Psoas muscle (tissue), 8 donors: ENCODE results near the gene TBC1D1. TPM values are rescaled to one million over a fixed set of nuclear protein-coding genes. Genes with fewer than 3 reads are reported as not detected.
A peak's percentile ranks its signal among the peaks of the same experiment; 100 is the strongest.

Experiments used
- ATAC-seq, 4 donors: fragments of 200-7000 bp; cut with Tn5 transposase; one replicate each; pipeline ENCODE4 v1.9.1; 2020; ENCODE audit warnings: moderate library complexity in 3 of 4, mild to moderate bottlenecking in 2 of 4
- DNase-seq, 2 donors: peaks; one replicate each; pipeline ENCODE4 v3.0.0-alpha.2; 2020
- H3K27ac ChIP-seq: fragments of 200-600 bp; one replicate; pipeline ENCODE4 v1.8.0; 2022
- H3K27me3 ChIP-seq, 3 donors: fragments of 200-600 bp in 1 of 3; one replicate each; pipeline versions ENCODE4 v1.6.1 to v1.8.0; 2013 to 2022; ENCODE audit warnings: low read length in 2 of 3, mild to moderate bottlenecking in 2 of 3, moderate library complexity in 1 of 3; ENCODE audit not compliant: insufficient read depth in 3 of 3
- H3K36me3 ChIP-seq, 2 donors: fragments of 200-600 bp in 1 of 2; one replicate each; pipeline versions ENCODE4 v1.6.1 to v1.8.0; 2013 to 2022; ENCODE audit warnings: low read depth in 1 of 2, mild to moderate bottlenecking in 1 of 2, moderate library complexity in 1 of 2; ENCODE audit not compliant: insufficient read depth in 1 of 2
- H3K4me1 ChIP-seq: fragments of 200-600 bp; one replicate; pipeline ENCODE4 v1.8.0; 2022
- H3K4me3 ChIP-seq: fragments of 200-600 bp; one replicate; pipeline ENCODE4 v1.8.0; 2022; ENCODE audit warnings: mild to moderate bottlenecking
- H3K9me3 ChIP-seq: fragments of 200-600 bp; one replicate; pipeline ENCODE4 v1.8.0; 2022
- CTCF ChIP-seq: fragments of 200-600 bp; IDR thresholded peaks from one replicate; pipeline ENCODE4 v1.8.0; 2022; ENCODE audit warnings: antibody characterized with exemption
- WGBS, 3 donors: extraction: QIAGEN DNeasy Blood & Tissue Kit; methylation state at CpG; one replicate each; pipeline versions ENCODE4 v1.1.6 to v1.1.7; 2013; 5-methylcytosine and 5-hydroxymethylcytosine counted together
- intact Hi-C, 2 donors: fragments of 100-400 bp; cut with DNase I; formaldehyde crosslinking; loops; one replicate each; pipeline versions ENCODE4 v1.11.0 to v1.14.2; 2022
- polyA plus RNA-seq, 3 donors: library from polyadenylated mRNA; stranded (reverse); fragments of 200-250 nt; gene quantifications; one replicate each; pipeline ENCODE4 v1.2.3, GENCODE V29; 2013
- total RNA-seq, 4 donors: library from RNA; stranded (reverse); fragmentation: NEBNext Ultra II Directional in 2 of 4; extraction: Animal tissue kit (Norgen Biotek cat#: 25700) in 2 of 4; gene quantifications; one replicate each; pipeline versions ENCODE4 v1.2.1 to v1.2.4, GENCODE V29; 2021 to 2023
- donor health status: healthy with polysubstance abuse.
- donor health status: DM: no; HTN: no; CAD: no; lungs with moderate emphysema.
- donor health status: Bipolar disorder and iron deficiency.
- donor health status: healthy.
- donor health status: DM: yes; HTN: yes; CAD: no.
- donor health status: DM: no; HTN: no; CAD: no.
- donor health status: DM: no; HTN: no; CAD: no.
- donor health status: DM: yes; HTN: yes; CAD: no.

Gene TBC1D1
- total and polyA plus RNA-seq, 7 donors, result 18.1 to 130 (median 42.5) TPM

- 71 to 77% (median 75%) methylated on average over 5 of the region's 5 CpGs for WGBS, 3 donors
- peak in 1 of 4 donors; percentile 25 for ATAC-seq
- no peaks in the 10 kb centered on the region for H3K4me1 ChIP-seq
Measured at GRCh38 chr4:38161208-38162113, 270.6 kb downstream of the TBC1D1 start.

GRCh38 chr4:38162240-38162784 is 271.4 kb downstream of the TBC1D1 start:
- no peaks in the 10 kb centered on the region for H3K36me3 ChIP-seq
- H3K4me3 ChIP-seq, result no peak overlapping the region
- no peaks in the 10 kb centered on the region for H3K4me1 ChIP-seq
- ATAC-seq (peak in 2 of 4 donors; percentile 28 to 35), DNase-seq (no peak)
- intact Hi-C loops, result no loop called here
- no peak for TF ChIP-seq CTCF
- no peaks in the 10 kb centered on the region for H3K9me3 ChIP-seq
- 61 to 77% (median 75%) methylated on average over 4 of the region's 4 CpGs for WGBS, 3 donors
- H3K27ac ChIP-seq, result no peak overlapping the region
- H3K27me3 ChIP-seq, result no peaks in the 10 kb centered on the region

More at GRCh38 chr4:38161208-38162113, 270.6 kb downstream of the TBC1D1 start:
- Histone ChIP-seq H3K9me3 (no peaks in the 10 kb centered on the region), H3K4me3 (no peak overlapping the region), H3K27me3 (no peaks in the 10 kb centered on the region), H3K36me3 (no peaks in the 10 kb centered on the region), H3K27ac (no peak overlapping the region)
- no peak for DNase-seq
- no peak for TF ChIP-seq CTCF
- intact Hi-C loops, result no loop called here

DNA sequence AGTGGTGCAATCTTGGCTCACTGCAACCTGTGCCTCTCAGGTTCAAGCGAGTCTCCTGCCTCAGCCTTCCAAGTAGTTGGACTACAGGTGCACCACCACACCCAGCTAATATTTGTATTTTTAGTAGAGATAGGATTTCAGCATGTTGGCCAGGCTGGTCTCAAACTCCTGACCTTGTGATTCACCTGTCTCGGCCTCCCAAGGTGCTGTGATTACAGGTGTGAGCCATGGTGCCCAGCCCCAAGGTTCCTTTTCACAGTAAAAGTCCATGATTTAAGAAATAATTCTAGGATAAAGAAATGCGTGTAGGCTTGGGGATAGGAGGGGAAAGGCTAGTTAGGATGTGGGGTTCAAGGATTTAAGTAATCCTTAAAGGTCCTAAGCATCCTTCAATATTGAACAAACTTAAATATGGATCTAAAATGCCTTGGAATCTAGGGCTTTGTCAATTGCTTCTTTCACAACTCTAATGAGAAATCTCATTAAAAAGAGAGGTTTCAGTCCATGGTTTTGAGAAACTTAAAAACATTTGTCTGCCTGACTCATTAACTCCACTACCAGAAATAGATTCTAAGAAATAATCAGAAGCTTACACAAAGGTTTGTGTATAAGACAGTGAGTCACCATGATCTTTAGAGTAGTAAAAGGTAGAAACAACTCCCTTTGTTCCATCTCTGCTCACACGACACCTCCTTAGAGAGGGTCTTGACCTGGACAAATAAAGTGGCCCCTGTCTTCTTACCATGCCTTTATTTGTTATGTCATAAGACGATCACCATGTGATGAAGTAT is 272.5 kb downstream of the TBC1D1 start:
- Histone ChIP-seq H3K36me3 (no peaks in the 10 kb centered on the region), H3K27me3 (no peaks in the 10 kb centered on the region), H3K4me3 (no peak overlapping the region), H3K4me1 (no peaks in the 10 kb centered on the region), H3K9me3 (no peaks in the 10 kb centered on the region), H3K27ac (no peak overlapping the region)
- no peak for TF ChIP-seq CTCF
- intact Hi-C loops, result no loop called here
- 95% methylated on average over 5 of the region's 5 CpGs for WGBS, 3 donors
- DNase-seq (no peak), ATAC-seq (no peak)

DNA sequence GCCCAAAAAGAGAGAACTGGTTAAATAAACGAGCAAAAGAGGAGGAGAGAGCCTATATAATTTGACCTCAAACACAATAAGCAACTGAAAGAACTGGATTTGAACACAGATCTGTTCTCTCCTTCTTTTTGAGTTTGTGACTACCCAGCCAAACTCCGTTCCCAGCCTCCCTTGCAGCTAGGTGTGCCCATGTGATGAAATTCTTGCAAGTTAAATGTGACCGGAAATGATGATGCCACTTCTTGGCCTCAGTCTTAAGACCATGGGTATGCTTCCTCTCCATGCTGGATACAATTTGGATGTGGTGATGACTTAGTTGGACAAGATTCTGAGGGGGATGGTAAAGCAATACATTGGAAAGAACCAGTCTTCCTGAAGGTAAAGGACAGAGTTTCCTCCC is 273.5 kb downstream of the TBC1D1 start:
- DNase-seq (no peak), ATAC-seq (no peak)
- intact Hi-C loops, result no loop called here
- H3K27ac ChIP-seq, result no peak overlapping the region
- H3K27me3 ChIP-seq, result no peaks in the 10 kb centered on the region
- 90 to 93% (median 92%) methylated on average over 3 of the region's 3 CpGs for WGBS, 3 donors
- H3K4me1 ChIP-seq, result no peaks in the 10 kb centered on the region
- no peak overlapping the region for H3K4me3 ChIP-seq
- no peaks in the 10 kb centered on the region for H3K36me3 ChIP-seq
- TF ChIP-seq CTCF, result no peak
- H3K9me3 ChIP-seq, result no peaks in the 10 kb centered on the region
